HCT116 (cell line): ENCODE results near the gene NSD2.

Experiments
- CBX3 ChIP-seq: IDR thresholded peaks from 2 replicates; pipeline ENCODE4 v1.6.1; 2012; ENCODE audit warnings: low read depth
- EGR1 ChIP-seq: IDR thresholded peaks from 2 replicates; pipeline ENCODE4 v1.6.1; 2012; ENCODE audit warnings: low read depth
- EZH2 ChIP-seq: fragments of 200-600 bp; sonication (generic); IDR thresholded peaks from 2 replicates; pipeline ENCODE4 v1.6.1; 2017; ENCODE audit warnings: antibody characterized with exemption, mixed run types
- EZH2phosphoT487 ChIP-seq: fragments of 200-600 bp; IDR thresholded peaks from 2 replicates; pipeline ENCODE4 v1.6.1; 2018; ENCODE audit warnings: antibody characterized with exemption, borderline replicate concordance
- POLR2A ChIP-seq: IDR thresholded peaks from 2 replicates; pipeline ENCODE4 v1.7.0; 2011; ENCODE audit warnings: borderline replicate concordance; ENCODE audit not compliant: insufficient read depth, insufficient read length; ENCODE audit errors: extremely low read depth
- POLR2AphosphoS5 ChIP-seq: IDR thresholded peaks from 2 replicates; pipeline ENCODE4 v1.6.1; 2011; ENCODE audit warnings: mild to moderate bottlenecking, low read depth, low read length, moderate library complexity
- REST ChIP-seq: IDR thresholded peaks from 2 replicates; pipeline ENCODE4 v1.6.1; 2012; ENCODE audit warnings: low read depth
- YY1 ChIP-seq: IDR thresholded peaks from 2 replicates; pipeline ENCODE4 v1.6.1; 2011; ENCODE audit warnings: low read length, low read depth, moderate library complexity, mild to moderate bottlenecking; ENCODE audit not compliant: insufficient replicate concordance; ENCODE audit errors: extremely low read depth
- ZFX ChIP-seq: fragments of 450-650 bp; IDR thresholded peaks from 2 replicates; pipeline ENCODE4 v1.6.1; 2017
- ZNF274 ChIP-seq: fragments of 200-500 bp; sonication (Bioruptor generic); IDR thresholded peaks from 2 replicates; pipeline ENCODE4 v1.6.1; 2014; ENCODE audit warnings: mild to moderate bottlenecking, low read depth, low read length, inconsistent platforms
- TF ChIP-seq, protein P1 (sequence below), 3 experiments: fragments of 200-600 bp in 1 of 3; sonication (generic) in 1 of 3; IDR thresholded peaks in 2 of 3; conservative IDR thresholded peaks in 1 of 3; 2 replicates each; pipeline ENCODE4 v1.5.1; 2012 to 2017; ENCODE audit warnings: low read depth in 2 of 3, low read length in 2 of 3, antibody characterized with exemption in 1 of 3, borderline replicate concordance in 1 of 3, control low read depth in 1 of 3, mild to moderate bottlenecking in 1 of 3, mixed read lengths in 1 of 3, mixed run types in 1 of 3, moderate library complexity in 1 of 3; ENCODE audit not compliant: insufficient read depth in 1 of 3
- TF ChIP-seq, protein P2 (sequence below): IDR thresholded peaks from 2 replicates; pipeline ENCODE4 v1.6.1; 2012

DNA sequence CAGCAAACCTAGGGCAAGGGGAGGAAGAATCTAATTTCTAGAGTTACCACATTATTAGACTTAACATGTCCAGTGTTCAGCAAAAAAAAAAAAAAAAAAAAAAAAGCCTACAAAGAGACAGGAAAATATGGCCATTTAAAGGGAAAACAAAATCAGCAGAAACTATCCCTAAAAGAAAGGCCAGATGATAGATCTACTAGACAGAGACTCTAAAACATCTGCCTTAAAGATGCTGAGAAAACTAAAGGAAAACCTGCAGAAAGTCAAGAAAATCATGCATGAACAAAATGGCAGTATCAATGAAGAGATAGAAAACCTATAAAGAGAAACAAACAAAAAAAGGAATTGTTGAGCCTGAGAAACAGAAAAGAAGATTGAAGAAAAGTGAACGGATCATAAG is 93.8 kb downstream of the NSD2 start:
- TF ChIP-seq POLR2A = no peak
- TF ChIP-seq, protein P1, sequence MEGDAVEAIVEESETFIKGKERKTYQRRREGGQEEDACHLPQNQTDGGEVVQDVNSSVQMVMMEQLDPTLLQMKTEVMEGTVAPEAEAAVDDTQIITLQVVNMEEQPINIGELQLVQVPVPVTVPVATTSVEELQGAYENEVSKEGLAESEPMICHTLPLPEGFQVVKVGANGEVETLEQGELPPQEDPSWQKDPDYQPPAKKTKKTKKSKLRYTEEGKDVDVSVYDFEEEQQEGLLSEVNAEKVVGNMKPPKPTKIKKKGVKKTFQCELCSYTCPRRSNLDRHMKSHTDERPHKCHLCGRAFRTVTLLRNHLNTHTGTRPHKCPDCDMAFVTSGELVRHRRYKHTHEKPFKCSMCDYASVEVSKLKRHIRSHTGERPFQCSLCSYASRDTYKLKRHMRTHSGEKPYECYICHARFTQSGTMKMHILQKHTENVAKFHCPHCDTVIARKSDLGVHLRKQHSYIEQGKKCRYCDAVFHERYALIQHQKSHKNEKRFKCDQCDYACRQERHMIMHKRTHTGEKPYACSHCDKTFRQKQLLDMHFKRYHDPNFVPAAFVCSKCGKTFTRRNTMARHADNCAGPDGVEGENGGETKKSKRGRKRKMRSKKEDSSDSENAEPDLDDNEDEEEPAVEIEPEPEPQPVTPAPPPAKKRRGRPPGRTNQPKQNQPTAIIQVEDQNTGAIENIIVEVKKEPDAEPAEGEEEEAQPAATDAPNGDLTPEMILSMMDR (IDR thresholded peaks at IDR 0.05 in 2 of 3, conservative IDR thresholded peaks at IDR 0.05 in 1 of 3; ENCODE audit: borderline replicate concordance in 1 of 3, insufficient read depth in 1 of 3, low read depth in 2 of 3, low read length in 2 of 3) = no peak
- TF ChIP-seq POLR2AphosphoS5 = no peak
- TF ChIP-seq EZH2 = no peak
- TF ChIP-seq REST = no peak
- TF ChIP-seq EGR1 = no peak
- TF ChIP-seq ZFX = no peak
- no peak for TF ChIP-seq YY1
- TF ChIP-seq, protein P2, sequence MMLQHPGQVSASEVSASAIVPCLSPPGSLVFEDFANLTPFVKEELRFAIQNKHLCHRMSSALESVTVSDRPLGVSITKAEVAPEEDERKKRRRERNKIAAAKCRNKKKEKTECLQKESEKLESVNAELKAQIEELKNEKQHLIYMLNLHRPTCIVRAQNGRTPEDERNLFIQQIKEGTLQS = no peak
- no peak for TF ChIP-seq CBX3
- TF ChIP-seq EZH2phosphoT487 = no peak
- TF ChIP-seq ZNF274 = no peak
